PFSK-1 (cell line): ENCODE data around the gene OAT.

Source experiments
- FOXP2 ChIP-seq: optimal IDR thresholded peaks from 2 replicates; pipeline ENCODE3; 2011; ENCODE audit warnings: borderline replicate concordance, control low read depth, inconsistent platforms; ENCODE audit not compliant: insufficient read depth; ENCODE audit errors: extremely low read length, extremely low read depth
- POLR2AphosphoS5 ChIP-seq: IDR thresholded peaks from 2 replicates; pipeline ENCODE4 v1.6.1; 2012; ENCODE audit warnings: low read depth, mild to moderate bottlenecking, control low read depth, low read length, moderate library complexity
- SIN3A ChIP-seq: IDR thresholded peaks from 2 replicates; pipeline ENCODE4 v1.6.1; 2012; ENCODE audit warnings: mild to moderate bottlenecking, low read length, moderate library complexity, borderline replicate concordance; ENCODE audit not compliant: insufficient read depth
- TAF1 ChIP-seq: IDR thresholded peaks from 2 replicates; pipeline ENCODE4 v1.6.1; 2012; ENCODE audit warnings: low read length, control low read depth, borderline replicate concordance; ENCODE audit not compliant: insufficient read depth
- TF ChIP-seq, protein P1 (sequence below), 2 experiments: IDR thresholded peaks; 2 replicates each; pipeline versions ENCODE4 v1.6.1 to v1.8.0; 2011 to 2012; ENCODE audit warnings: low read depth in 2 of 2, low read length in 2 of 2, control low read depth in 1 of 2, inconsistent platforms in 1 of 2, mild to moderate bottlenecking in 1 of 2, moderate library complexity in 1 of 2; ENCODE audit not compliant: insufficient read depth in 1 of 2

DNA sequence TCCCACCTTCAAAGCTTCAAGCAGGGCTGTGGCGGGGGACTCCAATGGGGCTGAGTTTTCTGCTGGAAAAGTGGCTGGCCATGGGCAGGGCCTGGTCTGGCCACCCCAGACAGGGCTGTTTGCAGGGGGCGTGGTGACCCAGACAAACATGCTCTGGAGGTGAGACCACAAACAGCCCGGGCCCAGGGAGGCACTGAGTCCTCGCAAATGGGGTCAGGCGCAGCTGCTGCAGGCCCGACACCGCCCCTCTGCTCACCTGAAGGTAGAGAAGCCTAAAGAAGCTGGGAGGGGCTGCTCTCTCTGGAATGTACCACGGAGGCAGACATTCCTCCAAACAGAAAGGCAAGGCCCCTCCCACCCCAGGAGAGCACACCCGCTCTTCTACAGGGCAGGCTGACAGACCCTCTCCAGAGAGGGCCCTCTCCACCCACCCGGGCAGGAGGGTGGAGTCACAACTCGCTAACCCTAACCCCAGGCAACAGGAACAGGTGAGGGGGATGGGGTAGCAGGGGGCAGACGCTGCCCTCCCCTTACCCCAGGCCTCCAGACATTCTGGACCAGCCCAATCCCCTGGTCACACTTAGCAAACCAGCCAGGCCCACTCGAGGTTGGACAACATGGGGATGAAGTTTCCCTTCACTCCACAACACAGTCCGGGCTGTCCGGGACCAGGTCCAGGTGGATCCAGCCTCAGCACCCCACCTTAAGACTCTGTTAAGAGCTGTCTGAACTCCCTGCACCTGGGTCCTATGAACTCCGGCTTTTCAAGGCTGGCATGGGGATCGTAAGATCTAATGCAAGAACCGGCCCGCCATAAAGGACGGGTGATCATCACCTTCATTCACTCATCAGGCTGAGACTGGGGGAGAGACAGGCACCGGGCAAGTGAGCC, 32.3 kb downstream of the OAT start:
- TF ChIP-seq SIN3A (no peak), TAF1 (no peak), POLR2AphosphoS5 (no peak), FOXP2 (no peak)
- TF ChIP-seq, protein P1, sequence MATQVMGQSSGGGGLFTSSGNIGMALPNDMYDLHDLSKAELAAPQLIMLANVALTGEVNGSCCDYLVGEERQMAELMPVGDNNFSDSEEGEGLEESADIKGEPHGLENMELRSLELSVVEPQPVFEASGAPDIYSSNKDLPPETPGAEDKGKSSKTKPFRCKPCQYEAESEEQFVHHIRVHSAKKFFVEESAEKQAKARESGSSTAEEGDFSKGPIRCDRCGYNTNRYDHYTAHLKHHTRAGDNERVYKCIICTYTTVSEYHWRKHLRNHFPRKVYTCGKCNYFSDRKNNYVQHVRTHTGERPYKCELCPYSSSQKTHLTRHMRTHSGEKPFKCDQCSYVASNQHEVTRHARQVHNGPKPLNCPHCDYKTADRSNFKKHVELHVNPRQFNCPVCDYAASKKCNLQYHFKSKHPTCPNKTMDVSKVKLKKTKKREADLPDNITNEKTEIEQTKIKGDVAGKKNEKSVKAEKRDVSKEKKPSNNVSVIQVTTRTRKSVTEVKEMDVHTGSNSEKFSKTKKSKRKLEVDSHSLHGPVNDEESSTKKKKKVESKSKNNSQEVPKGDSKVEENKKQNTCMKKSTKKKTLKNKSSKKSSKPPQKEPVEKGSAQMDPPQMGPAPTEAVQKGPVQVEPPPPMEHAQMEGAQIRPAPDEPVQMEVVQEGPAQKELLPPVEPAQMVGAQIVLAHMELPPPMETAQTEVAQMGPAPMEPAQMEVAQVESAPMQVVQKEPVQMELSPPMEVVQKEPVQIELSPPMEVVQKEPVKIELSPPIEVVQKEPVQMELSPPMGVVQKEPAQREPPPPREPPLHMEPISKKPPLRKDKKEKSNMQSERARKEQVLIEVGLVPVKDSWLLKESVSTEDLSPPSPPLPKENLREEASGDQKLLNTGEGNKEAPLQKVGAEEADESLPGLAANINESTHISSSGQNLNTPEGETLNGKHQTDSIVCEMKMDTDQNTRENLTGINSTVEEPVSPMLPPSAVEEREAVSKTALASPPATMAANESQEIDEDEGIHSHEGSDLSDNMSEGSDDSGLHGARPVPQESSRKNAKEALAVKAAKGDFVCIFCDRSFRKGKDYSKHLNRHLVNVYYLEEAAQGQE (IDR thresholded peaks at IDR 0.05; ENCODE audit: insufficient read depth in 1 of 2, low read depth in 2 of 2, low read length in 2 of 2) = no peak
